Activated T-cell treated with anti-CD3 and anti-CD28 coated beads, Interleukin-2, amount 50 U/mL, for 4 hours (primary cell): ENCODE data around the gene CD2. TPM values are rescaled to one million over a fixed set of nuclear protein-coding genes. Genes with fewer than 3 reads are reported as not detected.

Experiments
- ATAC-seq, 2 donors: fragments of 200-7000 bp; cut with Tn5 transposase; one replicate each; pipeline ENCODE4 v1.10.0; 2021
- DNase-seq: peaks from one replicate; pipeline ENCODE4 v3.0.0-alpha.2; 2020
- H3K27me3 Mint-ChIP-seq: one replicate; pipeline ENCODE4 v1.8.0; 2021; ENCODE audit warnings: low read depth, mixed read lengths
- H3K36me3 Mint-ChIP-seq: one replicate; pipeline ENCODE4 v1.8.0; 2022; ENCODE audit warnings: mixed read lengths; ENCODE audit not compliant: insufficient read depth
- H3K4me1 Mint-ChIP-seq: one replicate; pipeline ENCODE4 v1.8.0; 2021; ENCODE audit warnings: low read depth, mixed read lengths
- H3K4me3 Mint-ChIP-seq: one replicate; pipeline ENCODE4 v1.8.0; 2021; ENCODE audit warnings: mild to moderate bottlenecking, moderate library complexity, mixed read lengths
- H3K9me3 Mint-ChIP-seq: one replicate; pipeline ENCODE4 v1.8.0; 2021; ENCODE audit warnings: mixed read lengths
- total RNA-seq, 3 donors: library from RNA; stranded (reverse); gene quantifications; one replicate each; pipeline ENCODE4 v1.2.1, GENCODE V29; 2021

Gene CD2
- 100 to 1,000 TPM; 353 to 393 (median 374) TPM for total RNA-seq

- Mint-ChIP-seq H3K4me1 (peaks cover 36% of the 10 kb centered on the region), H3K4me3 (peak within 1 kb of the TSS; percentile 97)
Measured at GRCh38 chr1:116754198-116754977, at the start of gene CD2. Gene CD2, plus strand, starts transcription at chr1:116754430. Its CDS starts 63 bp downstream, at chr1:116754493.

GRCh38 chr1:116706123-116706522, 48.1 kb upstream of the CD2 start:
- H3K4me3 Mint-ChIP-seq = no peak overlapping the region
- no peaks in the 10 kb centered on the region for H3K36me3 Mint-ChIP-seq
- H3K4me1 Mint-ChIP-seq = peaks cover under 1% of the 10 kb centered on the region
- ATAC-seq (no peak), DNase-seq (no peak)
- H3K27me3 Mint-ChIP-seq = peaks cover 6% of the 10 kb centered on the region
- peaks cover 5% of the 10 kb centered on the region for H3K9me3 Mint-ChIP-seq

More at GRCh38 chr1:116754198-116754977, at the start of gene CD2:
- DNase-seq = peak; percentile 53
- ATAC-seq = peak; percentile 79 to 80
- peaks cover 2% of the 10 kb centered on the region for H3K9me3 Mint-ChIP-seq
- no peaks in the 10 kb centered on the region for H3K27me3 Mint-ChIP-seq
- peaks cover 38% of the 10 kb centered on the region for H3K36me3 Mint-ChIP-seq

- Mint-ChIP-seq H3K36me3 (no peaks in the 10 kb centered on the region), H3K27me3 (peaks cover 6% of the 10 kb centered on the region), H3K9me3 (peaks cover 5% of the 10 kb centered on the region), H3K4me3 (no peak overlapping the region), H3K4me1 (peaks cover 2% of the 10 kb centered on the region)
- DNase-seq (no peak), ATAC-seq (no peak)
Measured at GRCh38 chr1:116706841-116707240, 47.4 kb upstream of the CD2 start.

- DNase-seq (no peak), ATAC-seq (no peak)
- Mint-ChIP-seq H3K4me3 (no peak overlapping the region), H3K27me3 (peaks cover 6% of the 10 kb centered on the region), H3K9me3 (peaks cover 4% of the 10 kb centered on the region), H3K36me3 (no peaks in the 10 kb centered on the region), H3K4me1 (peaks cover 2% of the 10 kb centered on the region)
Measured at GRCh38 chr1:116708255-116708900, 45.9 kb upstream of the CD2 start.

- H3K9me3 Mint-ChIP-seq = no peaks in the 10 kb centered on the region
- H3K27me3 Mint-ChIP-seq = peaks cover 6% of the 10 kb centered on the region
- no peak for DNase-seq
- peaks cover 2% of the 10 kb centered on the region for H3K4me1 Mint-ChIP-seq
- ATAC-seq = no peak
- H3K4me3 Mint-ChIP-seq = no peak overlapping the region
- no peaks in the 10 kb centered on the region for H3K36me3 Mint-ChIP-seq
Measured at GRCh38 chr1:116709666-116710167, 44.5 kb upstream of the CD2 start.

GRCh38 chr1:116710420-116711262, 43.6 kb upstream of the CD2 start:
- no peak for ATAC-seq
- Mint-ChIP-seq H3K36me3 (no peaks in the 10 kb centered on the region), H3K9me3 (no peaks in the 10 kb centered on the region), H3K27me3 (peaks cover 9% of the 10 kb centered on the region), H3K4me1 (peaks cover 2% of the 10 kb centered on the region), H3K4me3 (no peak overlapping the region)
- DNase-seq = no peak

GRCh38 chr1:116711263-116711840, 42.9 kb upstream of the CD2 start:
- DNase-seq (no peak), ATAC-seq (peak; percentile 79 to 93)
- H3K4me3 Mint-ChIP-seq = no peak overlapping the region
- peaks cover 9% of the 10 kb centered on the region for H3K27me3 Mint-ChIP-seq
- H3K4me1 Mint-ChIP-seq = peaks cover 2% of the 10 kb centered on the region
- no peaks in the 10 kb centered on the region for H3K9me3 Mint-ChIP-seq
- no peaks in the 10 kb centered on the region for H3K36me3 Mint-ChIP-seq

- no peak for ATAC-seq
- peaks cover 9% of the 10 kb centered on the region for H3K27me3 Mint-ChIP-seq
- no peaks in the 10 kb centered on the region for H3K36me3 Mint-ChIP-seq
- no peak for DNase-seq
- H3K4me3 Mint-ChIP-seq = no peak overlapping the region
- H3K4me1 Mint-ChIP-seq = peaks cover 2% of the 10 kb centered on the region
- no peaks in the 10 kb centered on the region for H3K9me3 Mint-ChIP-seq
Measured at GRCh38 chr1:116712510-116712909, 41.7 kb upstream of the CD2 start.

GRCh38 chr1:116713474-116713873, 40.8 kb upstream of the CD2 start:
- Mint-ChIP-seq H3K9me3 (no peaks in the 10 kb centered on the region), H3K27me3 (peaks cover 9% of the 10 kb centered on the region), H3K36me3 (no peaks in the 10 kb centered on the region), H3K4me3 (no peak overlapping the region), H3K4me1 (peaks cover 2% of the 10 kb centered on the region)
- ATAC-seq (no peak), DNase-seq (no peak)

- Mint-ChIP-seq H3K4me1 (no peaks in the 10 kb centered on the region), H3K9me3 (no peaks in the 10 kb centered on the region), H3K4me3 (no peak overlapping the region), H3K36me3 (no peaks in the 10 kb centered on the region), H3K27me3 (peaks cover 4% of the 10 kb centered on the region)
- no peak for DNase-seq
- no peak for ATAC-seq
Measured at GRCh38 chr1:116716391-116716790, 37.8 kb upstream of the CD2 start.

- no peak for DNase-seq
Measured at GRCh38 chr1:116717318-116717717, 36.9 kb upstream of the CD2 start.

GRCh38 chr1:116720364-116721038, 33.7 kb upstream of the CD2 start:
- peaks cover 2% of the 10 kb centered on the region for H3K4me1 Mint-ChIP-seq
- no peak for DNase-seq
- no peak overlapping the region for H3K4me3 Mint-ChIP-seq
- ATAC-seq = no peak
- H3K27me3 Mint-ChIP-seq = no peaks in the 10 kb centered on the region
- H3K36me3 Mint-ChIP-seq = no peaks in the 10 kb centered on the region
- no peaks in the 10 kb centered on the region for H3K9me3 Mint-ChIP-seq

More at GRCh38 chr1:116717318-116717717, 36.9 kb upstream of the CD2 start:
- Mint-ChIP-seq H3K36me3 (no peaks in the 10 kb centered on the region), H3K4me3 (no peak overlapping the region), H3K4me1 (no peaks in the 10 kb centered on the region), H3K27me3 (peaks cover 4% of the 10 kb centered on the region), H3K9me3 (no peaks in the 10 kb centered on the region)
- ATAC-seq = no peak

- H3K4me1 Mint-ChIP-seq = peaks cover 2% of the 10 kb centered on the region
- no peak overlapping the region for H3K4me3 Mint-ChIP-seq
- ATAC-seq (no peak), DNase-seq (no peak)
- H3K36me3 Mint-ChIP-seq = no peaks in the 10 kb centered on the region
- no peaks in the 10 kb centered on the region for H3K27me3 Mint-ChIP-seq
- H3K9me3 Mint-ChIP-seq = no peaks in the 10 kb centered on the region
Measured at GRCh38 chr1:116721039-116721405, 33.2 kb upstream of the CD2 start.
